Thoracic aorta (tissue), 2 donors: ENCODE data around the gene MACROD1. TPM values are rescaled to one million over a fixed set of nuclear protein-coding genes. Genes with fewer than 3 reads are reported as not detected.

Experiments used
- ATAC-seq: fragments of 150-250 bp; one replicate; pipeline ENCODE4 v1.8.0; 2017; ENCODE audit warnings: low read depth; ENCODE audit not compliant: insufficient number of reproducible peaks, low FRiP score
- DNase-seq: peaks from one replicate; pipeline ENCODE4 v3.0.0-alpha.2; 2020; ENCODE audit warnings: low spot score
- H3K27ac ChIP-seq, 2 donors: fragments of 200-600 bp; sonication (generic); 1 replicate in 1 of 2; 2 replicates in 1 of 2; pipeline ENCODE4 v1.5.1; 2016; ENCODE audit warnings: mild to moderate bottlenecking in 2 of 2, moderate library complexity in 2 of 2
- H3K27me3 ChIP-seq: fragments of 200-600 bp; sonication (generic); replicated peaks from 2 replicates; pipeline ENCODE4 v1.6.0; 2016; ENCODE audit warnings: mild to moderate bottlenecking; ENCODE audit not compliant: insufficient read depth
- H3K36me3 ChIP-seq: fragments of 200-600 bp; sonication (generic); one replicate; pipeline ENCODE4 v1.5.1; 2016
- H3K4me1 ChIP-seq, 2 donors: fragments of 200-600 bp; sonication (generic); 1 replicate in 1 of 2; 2 replicates in 1 of 2; pipeline versions ENCODE4 v1.5.1 to v1.6.0; 2016; ENCODE audit warnings: low read depth in 2 of 2, mild to moderate bottlenecking in 1 of 2; ENCODE audit not compliant: control insufficient read depth in 1 of 2
- H3K4me3 ChIP-seq: fragments of 200-600 bp; sonication (generic); 2 replicates; pipeline ENCODE4 v1.5.1; 2016; ENCODE audit warnings: mild to moderate bottlenecking
- H3K9me3 ChIP-seq: fragments of 200-600 bp; sonication (generic); 2 replicates; pipeline ENCODE4 v1.5.1; 2016
- total RNA-seq, 2 donors: library from RNA; depleted of rRNA; stranded (reverse); fragments of >200 nt; gene quantifications; one replicate each; pipeline versions ENCODE4 v1.1.0 to v1.2.3, GENCODE V29; 2016
- TF ChIP-seq, protein P1 (sequence below): fragments of 200-600 bp; sonication (generic); IDR thresholded peaks from one replicate; pipeline ENCODE4 v1.5.1; 2019; ENCODE audit warnings: antibody characterized with exemption

MACROD1 gene
- total RNA-seq, 2 donors from 2014 or later = 15.8 to 17.6 TPM

DNA sequence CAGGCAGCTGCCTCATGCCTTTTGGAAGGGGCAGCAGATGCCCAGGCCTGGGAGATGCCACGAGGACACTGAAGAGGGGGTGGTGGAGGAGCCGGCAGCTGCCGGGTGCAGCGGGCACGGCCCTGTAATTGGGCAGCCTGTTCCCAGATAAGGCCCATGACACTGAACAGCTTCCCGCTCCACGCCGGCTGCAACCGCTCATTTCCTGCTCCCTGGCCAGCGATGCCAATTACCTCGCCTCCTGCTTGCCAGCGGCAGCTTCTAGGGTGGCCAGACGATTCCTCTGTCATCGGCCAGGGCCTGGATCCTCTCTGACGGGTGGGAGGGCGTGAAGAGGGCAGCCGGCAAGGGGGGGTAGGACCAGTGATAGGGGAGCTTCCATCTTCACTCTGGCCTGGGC lies 107.4 kb downstream of the MACROD1 start:
- H3K27ac ChIP-seq = no peak overlapping the region
- TF ChIP-seq, protein P1, sequence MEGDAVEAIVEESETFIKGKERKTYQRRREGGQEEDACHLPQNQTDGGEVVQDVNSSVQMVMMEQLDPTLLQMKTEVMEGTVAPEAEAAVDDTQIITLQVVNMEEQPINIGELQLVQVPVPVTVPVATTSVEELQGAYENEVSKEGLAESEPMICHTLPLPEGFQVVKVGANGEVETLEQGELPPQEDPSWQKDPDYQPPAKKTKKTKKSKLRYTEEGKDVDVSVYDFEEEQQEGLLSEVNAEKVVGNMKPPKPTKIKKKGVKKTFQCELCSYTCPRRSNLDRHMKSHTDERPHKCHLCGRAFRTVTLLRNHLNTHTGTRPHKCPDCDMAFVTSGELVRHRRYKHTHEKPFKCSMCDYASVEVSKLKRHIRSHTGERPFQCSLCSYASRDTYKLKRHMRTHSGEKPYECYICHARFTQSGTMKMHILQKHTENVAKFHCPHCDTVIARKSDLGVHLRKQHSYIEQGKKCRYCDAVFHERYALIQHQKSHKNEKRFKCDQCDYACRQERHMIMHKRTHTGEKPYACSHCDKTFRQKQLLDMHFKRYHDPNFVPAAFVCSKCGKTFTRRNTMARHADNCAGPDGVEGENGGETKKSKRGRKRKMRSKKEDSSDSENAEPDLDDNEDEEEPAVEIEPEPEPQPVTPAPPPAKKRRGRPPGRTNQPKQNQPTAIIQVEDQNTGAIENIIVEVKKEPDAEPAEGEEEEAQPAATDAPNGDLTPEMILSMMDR = no peak
- no peaks in the 10 kb centered on the region for H3K9me3 ChIP-seq
- H3K4me1 ChIP-seq = peaks cover 5 to 15% of the 10 kb centered on the region in 2 donors
- no peaks in the 10 kb centered on the region for H3K27me3 ChIP-seq
- DNase-seq (no peak), ATAC-seq (no peak)
- no peak overlapping the region for H3K4me3 ChIP-seq
- no peaks in the 10 kb centered on the region for H3K36me3 ChIP-seq

DNA sequence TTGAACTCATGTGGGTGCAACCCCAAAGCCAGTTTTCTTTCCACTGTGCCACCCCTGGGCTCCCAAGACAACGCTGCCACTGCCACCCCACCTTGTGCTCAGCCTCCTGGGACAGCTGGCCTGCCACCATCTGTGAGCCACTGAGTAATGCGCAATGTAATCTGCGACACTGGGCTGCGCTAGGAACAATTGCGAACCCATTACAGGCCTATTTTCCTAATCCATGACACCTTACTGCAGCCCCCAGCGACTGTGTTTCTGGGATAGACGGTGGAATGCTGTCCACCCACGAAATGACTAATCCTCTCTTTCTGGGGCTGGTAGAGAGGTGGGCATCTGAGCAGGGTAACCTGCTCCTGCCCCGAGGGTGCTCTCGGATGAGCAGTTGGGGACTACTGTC lies 108.0 kb downstream of the MACROD1 start:
- Histone ChIP-seq H3K27me3 (no peaks in the 10 kb centered on the region), H3K36me3 (no peaks in the 10 kb centered on the region), H3K4me3 (no peak overlapping the region), H3K4me1 (peaks cover 5 to 15% of the 10 kb centered on the region in 2 donors), H3K27ac (no peak overlapping the region), H3K9me3 (no peaks in the 10 kb centered on the region)
- DNase-seq (no peak), ATAC-seq (no peak)
- TF ChIP-seq, protein P1 = no peak

DNA sequence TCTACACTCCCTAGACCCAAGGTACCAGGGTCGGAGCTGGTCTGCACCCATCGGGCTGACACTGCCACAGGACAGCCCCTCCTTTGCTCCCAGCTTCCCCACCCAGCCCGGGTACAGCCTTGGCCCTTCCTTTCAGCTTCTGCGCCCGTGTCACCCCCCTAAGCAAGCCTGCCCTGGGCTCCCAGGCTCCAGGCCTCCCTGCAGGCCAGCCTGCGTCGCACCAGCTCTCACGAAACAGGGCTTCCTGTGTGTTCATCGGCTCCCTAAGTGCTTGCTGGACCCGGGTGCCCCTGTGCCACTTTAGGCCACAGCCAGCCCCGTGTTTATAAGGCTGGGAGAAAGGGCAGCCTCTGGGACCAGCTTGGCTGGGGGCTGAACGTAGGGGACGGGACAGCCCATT lies 109.1 kb downstream of the MACROD1 start:
- Histone ChIP-seq H3K27me3 (no peaks in the 10 kb centered on the region), H3K4me3 (no peak overlapping the region), H3K4me1 (peaks cover 5 to 15% of the 10 kb centered on the region in 2 donors), H3K9me3 (no peaks in the 10 kb centered on the region), H3K36me3 (no peaks in the 10 kb centered on the region), H3K27ac (no peak overlapping the region)
- DNase-seq (no peak), ATAC-seq (no peak)
- TF ChIP-seq, protein P1 = no peak

DNA sequence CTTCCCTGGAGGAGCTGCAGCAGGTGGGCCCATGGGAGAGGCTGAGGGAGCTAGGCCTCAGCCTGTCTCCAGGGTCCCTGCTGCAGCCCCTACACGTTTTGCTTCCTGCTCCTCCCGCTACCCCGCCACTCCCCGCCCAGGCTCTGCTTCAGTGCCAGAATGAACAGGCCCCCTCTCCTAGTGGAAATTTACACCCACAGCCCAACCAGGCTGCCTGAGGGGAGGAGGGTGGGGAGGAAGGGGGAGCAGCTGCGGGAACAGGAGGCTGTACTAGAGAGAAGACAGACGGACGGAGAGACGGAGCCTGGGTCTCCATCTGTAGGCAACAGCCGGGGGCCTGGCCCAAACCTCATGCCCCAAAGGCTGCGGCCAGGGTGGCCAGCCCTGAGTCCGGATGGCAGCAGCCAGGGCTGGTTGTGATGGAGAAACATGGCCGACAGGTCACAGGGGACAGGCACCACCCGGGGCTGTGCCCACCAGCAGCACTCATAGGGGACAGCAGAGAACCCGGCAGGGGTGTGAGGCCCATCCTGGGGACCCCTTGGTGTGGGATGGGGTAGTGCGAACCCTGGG lies 109.6 kb downstream of the MACROD1 start:
- no peaks in the 10 kb centered on the region for H3K9me3 ChIP-seq
- no peak overlapping the region for H3K4me3 ChIP-seq
- DNase-seq (no peak), ATAC-seq (no peak)
- no peaks in the 10 kb centered on the region for H3K27me3 ChIP-seq
- peaks cover 4 to 11% of the 10 kb centered on the region in 2 donors for H3K4me1 ChIP-seq
- no peaks in the 10 kb centered on the region for H3K36me3 ChIP-seq
- TF ChIP-seq, protein P1 = no peak
- H3K27ac ChIP-seq = no peak overlapping the region

DNA sequence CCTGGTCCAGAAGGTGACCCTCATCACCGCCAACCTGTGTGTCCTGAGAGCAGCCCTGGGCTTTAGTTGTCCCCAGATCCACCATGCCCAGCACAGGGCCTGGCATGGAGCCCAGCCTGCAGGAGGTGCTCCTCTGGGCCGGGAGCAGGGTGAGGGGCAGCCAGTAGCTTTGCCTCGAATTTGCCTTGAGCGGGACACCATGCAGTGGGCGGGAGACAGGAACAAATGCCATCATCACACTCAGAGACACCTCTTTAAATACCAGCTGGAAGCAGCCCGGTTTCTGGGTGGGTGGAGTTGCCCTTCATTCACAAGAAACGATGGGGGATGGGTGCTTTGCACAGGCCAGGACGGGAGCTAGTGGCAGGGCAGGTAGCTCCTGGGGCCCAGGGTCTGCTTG lies 110.8 kb downstream of the MACROD1 start:
- TF ChIP-seq, protein P1 = no peak
- no peaks in the 10 kb centered on the region for H3K36me3 ChIP-seq
- DNase-seq = no peak
- no peak for ATAC-seq
- H3K27me3 ChIP-seq = no peaks in the 10 kb centered on the region
- H3K27ac ChIP-seq = no peak overlapping the region
- no peaks in the 10 kb centered on the region for H3K4me1 ChIP-seq
- no peaks in the 10 kb centered on the region for H3K9me3 ChIP-seq
- H3K4me3 ChIP-seq = no peak overlapping the region
